Stimulated activated effector memory CD8-positive, alpha-beta T cell treated with anti-CD3 and anti-CD28 coated beads, Interleukin-12 subunit alpha, Interleukin-12 subunit beta, amount 100 ng/mL, for 72 hours (primary cell): Measurements from ENCODE around the gene MVP.
A peak's percentile ranks its signal among the peaks of the same experiment; 100 is the strongest.
"Not testable (repeated sequence)": the region's sequence is repeated elsewhere in the genome, so short reads cannot be mapped to it uniquely, and the experiment has no call there.

Experiments used
- ATAC-seq: fragments of 150-1000 bp; cut with Tn5 transposase; 2 replicates; pipeline ENCODE4 v1.10.0; 2021
- DNase-seq, 2 donors: peaks; one replicate each; pipeline ENCODE4 v3.0.0; 2021 to 2022; ENCODE audit warnings: low spot score in 2 of 2
- H3K27ac Mint-ChIP-seq: one replicate; pipeline ENCODE4 v1.8.0; 2022; ENCODE audit warnings: mild to moderate bottlenecking, mixed read lengths
- H3K36me3 Mint-ChIP-seq: one replicate; pipeline ENCODE4 v1.8.0; 2022; ENCODE audit warnings: mild to moderate bottlenecking, mixed read lengths
- H3K4me1 Mint-ChIP-seq: one replicate; pipeline ENCODE4 v1.8.0; 2022; ENCODE audit warnings: mixed read lengths
- H3K4me3 Mint-ChIP-seq: one replicate; pipeline ENCODE4 v1.8.0; 2022; ENCODE audit warnings: mild to moderate bottlenecking, mixed read lengths
- H3K9me3 Mint-ChIP-seq: one replicate; pipeline ENCODE4 v1.8.0; 2022; ENCODE audit warnings: mixed read lengths

MVP gene

DNA sequence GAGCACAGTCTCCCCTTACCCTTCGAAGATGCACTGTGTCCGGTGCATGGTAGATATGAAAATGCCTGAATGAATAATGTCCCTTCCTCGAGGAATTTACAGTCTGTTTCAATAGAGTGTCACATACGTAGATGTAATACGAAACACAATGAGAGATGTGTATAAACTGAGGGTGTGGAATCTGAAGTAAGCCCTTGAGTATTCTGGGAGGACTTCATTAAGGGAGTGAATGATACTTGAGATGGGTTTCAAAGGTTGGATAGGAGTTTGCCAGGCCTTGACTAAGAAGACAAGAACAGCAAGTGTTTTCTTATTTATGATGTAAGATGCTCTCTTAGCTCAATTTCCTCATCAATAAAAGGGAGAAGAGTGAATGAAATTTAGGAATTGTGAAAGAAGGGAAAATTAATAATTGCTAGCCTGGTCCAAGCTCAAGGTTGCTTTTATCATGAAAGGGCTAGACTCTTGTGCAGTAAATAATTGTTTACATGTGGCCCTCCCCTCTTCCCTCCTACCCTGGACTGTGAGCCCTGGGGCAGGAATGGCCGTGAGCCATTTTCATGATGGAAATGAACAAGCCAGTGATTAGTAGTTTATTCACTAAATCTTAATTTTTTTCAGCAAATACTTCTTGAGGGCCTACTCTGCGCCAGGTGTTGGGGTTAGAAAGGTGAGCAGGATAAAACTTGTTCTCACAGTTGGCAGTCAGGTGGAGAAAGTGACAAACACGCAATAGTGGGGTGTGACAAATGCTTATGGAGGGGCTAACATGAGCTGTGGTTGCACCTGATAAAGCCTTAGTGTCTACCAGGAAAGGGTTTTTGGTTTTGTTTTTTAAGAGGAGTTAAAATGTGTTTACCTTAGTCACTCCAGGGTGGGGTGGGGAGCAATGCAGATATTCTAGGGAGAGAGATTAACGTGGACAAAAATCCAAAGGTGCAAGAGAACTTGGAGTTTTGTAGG lies 28.1 kb upstream of the MVP start:
- peaks cover 36% of the 10 kb centered on the region for H3K4me1 Mint-ChIP-seq
- no peaks in the 10 kb centered on the region for H3K9me3 Mint-ChIP-seq
- ATAC-seq, result no peak
- H3K27ac Mint-ChIP-seq, result peak overlapping the region; percentile 91
- H3K36me3 Mint-ChIP-seq, result peaks cover 58% of the 10 kb centered on the region
- H3K4me3 Mint-ChIP-seq, result peak overlapping the region; percentile 92
- DNase-seq, result no peak

DNA sequence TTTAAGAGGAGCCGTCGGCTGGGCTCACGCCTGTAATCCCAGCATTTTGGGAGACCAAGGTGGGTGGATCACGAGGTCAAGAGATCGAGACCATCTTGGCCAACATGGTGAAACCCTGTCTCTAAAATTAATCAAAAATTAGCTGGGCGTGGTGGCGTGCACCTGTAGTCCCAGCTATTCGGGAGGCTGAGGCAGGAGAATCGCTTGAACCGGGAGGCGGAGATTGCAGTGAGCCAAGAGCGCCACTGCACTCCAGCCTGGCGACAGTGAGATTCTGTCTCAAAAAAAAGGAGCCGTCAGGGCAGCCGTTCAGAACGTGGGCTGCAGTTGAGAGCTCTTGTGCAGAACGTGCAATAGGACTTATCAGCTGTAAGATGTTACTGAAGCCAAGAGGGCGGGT lies 27.1 kb upstream of the MVP start:
- Mint-ChIP-seq H3K36me3 (peaks cover 68% of the 10 kb centered on the region), H3K4me3 (peak overlapping the region; percentile 92), H3K4me1 (peaks cover 36% of the 10 kb centered on the region), H3K27ac (peak overlapping the region; percentile 91)
- not testable (repeated sequence) for DNase-seq, ATAC-seq, H3K9me3 Mint-ChIP-seq

DNA sequence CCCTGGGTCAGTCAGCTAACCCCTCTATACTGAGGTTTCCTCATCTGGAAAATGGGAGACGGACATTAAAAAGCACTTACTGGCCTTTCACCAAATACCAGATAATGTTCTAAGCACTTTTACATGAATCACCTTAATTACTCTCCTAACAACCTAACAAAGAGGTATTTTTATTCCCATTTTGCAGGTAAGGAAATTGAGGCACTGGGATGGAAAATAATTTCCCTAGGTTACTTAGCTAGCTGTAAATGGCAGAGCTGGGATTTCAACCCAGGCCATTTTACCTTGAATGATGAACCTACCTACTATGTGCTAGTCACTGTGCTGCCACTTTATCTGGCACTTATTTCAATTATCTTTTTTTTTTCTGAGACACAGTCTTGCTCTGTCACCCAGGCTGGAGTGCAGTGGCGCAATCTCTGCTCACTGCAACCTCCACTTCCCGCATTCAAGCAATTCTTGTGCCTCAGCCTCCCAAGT lies 26.0 kb upstream of the MVP start:
- H3K36me3 Mint-ChIP-seq, result peaks cover 79% of the 10 kb centered on the region
- peaks cover 36% of the 10 kb centered on the region for H3K4me1 Mint-ChIP-seq
- ATAC-seq, result no peak
- peak overlapping the region; percentile 29 for H3K27ac Mint-ChIP-seq
- no peaks in the 10 kb centered on the region for H3K9me3 Mint-ChIP-seq
- no peak overlapping the region for H3K4me3 Mint-ChIP-seq
- no peak for DNase-seq

DNA sequence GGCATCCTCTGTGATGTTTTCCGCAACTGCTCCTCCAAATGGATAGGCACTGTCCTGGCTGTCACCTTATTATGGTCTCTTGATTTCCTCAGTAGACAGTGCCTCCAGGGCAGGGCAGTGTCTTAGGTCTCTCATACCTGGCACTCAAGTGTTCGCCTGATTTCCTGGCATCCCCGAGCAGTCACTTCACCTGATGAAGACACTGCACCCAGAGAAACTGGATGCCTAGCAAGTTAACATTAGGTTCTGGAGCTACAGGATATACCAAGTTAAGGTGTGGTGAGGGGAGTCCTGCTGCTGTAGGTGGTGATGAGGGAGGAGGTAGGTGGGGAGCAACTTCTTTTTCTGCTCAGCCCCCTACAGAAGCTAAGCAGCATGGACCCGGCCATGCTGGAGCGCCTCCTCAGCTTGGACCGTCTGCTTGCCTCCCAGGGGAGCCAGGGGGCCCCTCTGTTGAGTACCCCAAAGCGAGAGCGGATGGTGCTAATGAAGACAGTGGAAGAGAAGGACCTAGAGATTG lies 17.8 kb upstream of the MVP start:
- H3K4me3 Mint-ChIP-seq, result no peak overlapping the region

DNA sequence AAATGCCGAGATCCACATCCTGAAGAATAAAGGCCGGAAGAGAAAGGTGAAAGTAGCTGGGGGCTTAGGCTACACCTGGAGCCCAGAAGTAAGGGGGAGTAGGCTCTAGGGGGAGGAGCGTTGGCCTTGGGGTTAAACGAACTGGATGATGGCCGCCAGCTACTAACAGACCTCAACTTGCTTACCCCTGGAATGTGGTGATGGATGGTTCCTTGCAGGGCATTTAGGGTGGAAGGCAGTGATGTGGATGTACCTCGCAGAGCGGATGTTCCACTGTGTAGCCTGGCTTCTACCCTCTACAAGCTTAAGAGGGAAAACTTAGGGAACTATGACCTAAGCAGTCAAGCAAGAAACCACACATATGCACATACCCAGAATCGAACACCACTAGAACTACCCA lies 16.2 kb upstream of the MVP start:
- Mint-ChIP-seq H3K4me1 (peaks cover 45% of the 10 kb centered on the region), H3K4me3 (peak overlapping the region; percentile 97), H3K27ac (peak overlapping the region; percentile 100), H3K36me3 (peaks cover 92% of the 10 kb centered on the region), H3K9me3 (no peaks in the 10 kb centered on the region)
- ATAC-seq, result no peak
- DNase-seq, result no peak

More for the DNA sequence above, 17.8 kb upstream of the MVP start:
- peaks cover 92% of the 10 kb centered on the region for H3K36me3 Mint-ChIP-seq
- peaks cover 30% of the 10 kb centered on the region for H3K4me1 Mint-ChIP-seq
- no peaks in the 10 kb centered on the region for H3K9me3 Mint-ChIP-seq
- DNase-seq (no peak), ATAC-seq (no peak)
- peak overlapping the region; percentile 100 for H3K27ac Mint-ChIP-seq

DNA sequence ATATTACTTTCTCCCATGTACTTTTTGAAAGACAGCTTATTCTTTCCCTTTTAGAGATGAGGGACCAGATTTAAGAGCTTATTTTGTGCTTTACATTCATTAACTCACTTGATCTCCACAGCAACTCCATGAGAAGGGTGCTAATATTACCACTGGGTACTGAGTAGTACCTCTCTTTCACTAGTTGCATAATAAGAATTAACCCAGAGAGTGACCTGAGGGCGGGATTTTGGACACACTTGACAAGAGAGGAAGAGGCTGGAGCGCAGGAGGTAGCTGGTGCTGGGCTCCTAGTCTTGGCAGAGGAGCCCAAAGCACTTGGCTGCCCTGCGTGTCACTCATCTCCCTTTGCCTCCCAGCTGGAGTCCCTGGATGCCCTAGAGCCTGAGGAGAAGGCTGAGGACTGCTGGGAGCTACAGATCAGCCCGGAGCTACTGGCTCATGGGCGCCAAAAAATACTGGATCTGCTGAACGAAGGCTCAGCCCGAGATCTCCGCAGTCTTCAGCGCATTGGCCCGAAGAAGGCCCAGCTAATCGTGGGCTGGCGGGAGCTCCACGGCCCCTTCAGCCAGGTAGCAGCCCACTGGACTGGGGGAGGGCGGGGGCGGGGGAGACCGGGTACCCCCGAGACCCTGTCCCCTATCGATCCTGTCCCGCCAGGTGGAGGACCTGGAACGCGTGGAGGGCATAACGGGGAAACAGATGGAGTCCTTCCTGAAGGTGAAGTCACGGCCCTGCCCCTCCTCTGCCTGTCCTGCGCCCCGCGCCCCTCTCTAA lies 15.6 kb upstream of the MVP start:
- H3K9me3 Mint-ChIP-seq, result no peaks in the 10 kb centered on the region
- H3K36me3 Mint-ChIP-seq, result peaks cover 94% of the 10 kb centered on the region
- peak overlapping the region; percentile 97 for H3K4me3 Mint-ChIP-seq
- no peak for ATAC-seq
- H3K27ac Mint-ChIP-seq, result peak overlapping the region; percentile 100
- no peak for DNase-seq
- peaks cover 47% of the 10 kb centered on the region for H3K4me1 Mint-ChIP-seq

DNA sequence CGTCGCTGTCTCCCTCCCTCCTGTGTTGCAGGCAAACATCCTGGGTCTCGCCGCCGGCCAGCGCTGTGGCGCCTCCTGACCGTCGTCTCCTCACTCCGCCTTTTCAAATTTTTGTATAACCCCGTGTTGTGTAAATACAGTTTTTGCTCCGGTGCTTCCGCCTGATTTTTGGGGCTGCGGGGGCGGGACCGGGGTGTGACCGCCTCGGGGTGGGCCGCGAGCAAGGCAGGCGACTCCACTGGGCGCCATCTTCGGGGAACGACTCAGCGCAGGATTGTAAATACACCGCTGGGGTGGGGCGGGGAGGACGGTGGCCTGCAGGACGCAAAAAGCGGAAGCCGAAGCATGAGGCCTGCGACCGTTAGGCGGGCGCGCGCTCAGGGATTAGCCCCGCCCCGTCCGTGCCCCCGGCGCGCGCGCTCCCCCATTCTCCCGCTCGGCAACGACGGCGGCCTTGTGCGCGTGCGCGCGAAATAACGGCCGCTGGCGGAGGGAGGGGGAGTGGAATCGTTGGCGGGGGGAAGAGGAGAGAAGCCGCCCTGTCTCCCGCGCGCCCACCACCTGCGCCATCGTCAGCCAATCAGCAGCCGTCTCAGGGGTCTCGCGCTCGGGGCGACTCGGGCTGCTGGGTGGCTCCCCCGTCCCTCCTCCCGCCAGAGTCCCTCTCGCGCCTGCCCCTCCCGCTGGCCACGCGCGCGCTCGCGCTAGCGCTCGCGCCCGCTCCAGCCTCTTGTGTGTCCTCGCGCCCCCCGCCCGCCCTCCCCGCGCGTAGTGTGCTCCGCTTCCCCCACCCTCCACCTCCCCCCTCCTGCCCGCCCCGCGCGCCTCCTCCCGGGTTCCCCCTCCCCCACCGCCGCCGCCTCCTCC lies 14.8 kb upstream of the MVP start:
- peak; percentile 80 for ATAC-seq
- H3K9me3 Mint-ChIP-seq, result no peaks in the 10 kb centered on the region
- peak; percentile 97 to 98 for DNase-seq
- peaks cover 55% of the 10 kb centered on the region for H3K4me1 Mint-ChIP-seq
- H3K4me3 Mint-ChIP-seq, result peak overlapping the region; percentile 97
- peaks cover 94% of the 10 kb centered on the region for H3K36me3 Mint-ChIP-seq
- peak overlapping the region; percentile 100 for H3K27ac Mint-ChIP-seq

DNA sequence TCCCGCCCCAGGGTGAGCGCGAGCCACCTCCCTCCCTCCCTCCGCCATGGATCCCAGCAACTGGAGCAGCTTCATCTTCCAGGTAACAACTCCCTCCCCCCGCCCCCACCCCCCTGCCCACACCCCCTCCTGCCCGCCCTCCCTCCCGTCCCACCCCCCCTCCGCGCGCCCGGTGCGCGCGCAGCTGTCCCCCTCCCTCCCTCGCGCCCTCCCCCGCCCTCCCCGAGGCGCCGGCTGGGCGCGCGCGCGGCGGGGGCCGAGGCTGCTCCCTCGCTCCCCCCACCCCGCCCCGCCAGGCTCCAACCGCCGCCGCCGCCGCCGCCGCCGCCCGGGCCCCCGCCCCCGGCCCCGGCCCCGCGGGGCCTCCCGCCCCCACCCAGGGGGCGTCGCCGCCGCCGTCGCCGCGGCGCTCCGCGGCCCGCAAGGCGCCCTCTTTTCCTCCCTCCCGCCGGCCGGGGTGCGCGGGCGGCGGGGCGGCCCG lies 14.1 kb upstream of the MVP start, which contains the start of gene MAZ:
TSS of gene MAZ (plus strand) at position 431 of the 481 bp plus-strand sequence. CDS start 173 bp downstream, outside the sequence.
- H3K9me3 Mint-ChIP-seq, result no peaks in the 10 kb centered on the region
- DNase-seq (peak in 1 of 2 donors; percentile 51), ATAC-seq (no peak)
- H3K4me3 Mint-ChIP-seq, result peak within 1 kb of the TSS; percentile 97
- peaks cover 94% of the 10 kb centered on the region for H3K36me3 Mint-ChIP-seq
- peaks cover 62% of the 10 kb centered on the region for H3K4me1 Mint-ChIP-seq
- peak within 1 kb of the TSS; percentile 100 for H3K27ac Mint-ChIP-seq

DNA sequence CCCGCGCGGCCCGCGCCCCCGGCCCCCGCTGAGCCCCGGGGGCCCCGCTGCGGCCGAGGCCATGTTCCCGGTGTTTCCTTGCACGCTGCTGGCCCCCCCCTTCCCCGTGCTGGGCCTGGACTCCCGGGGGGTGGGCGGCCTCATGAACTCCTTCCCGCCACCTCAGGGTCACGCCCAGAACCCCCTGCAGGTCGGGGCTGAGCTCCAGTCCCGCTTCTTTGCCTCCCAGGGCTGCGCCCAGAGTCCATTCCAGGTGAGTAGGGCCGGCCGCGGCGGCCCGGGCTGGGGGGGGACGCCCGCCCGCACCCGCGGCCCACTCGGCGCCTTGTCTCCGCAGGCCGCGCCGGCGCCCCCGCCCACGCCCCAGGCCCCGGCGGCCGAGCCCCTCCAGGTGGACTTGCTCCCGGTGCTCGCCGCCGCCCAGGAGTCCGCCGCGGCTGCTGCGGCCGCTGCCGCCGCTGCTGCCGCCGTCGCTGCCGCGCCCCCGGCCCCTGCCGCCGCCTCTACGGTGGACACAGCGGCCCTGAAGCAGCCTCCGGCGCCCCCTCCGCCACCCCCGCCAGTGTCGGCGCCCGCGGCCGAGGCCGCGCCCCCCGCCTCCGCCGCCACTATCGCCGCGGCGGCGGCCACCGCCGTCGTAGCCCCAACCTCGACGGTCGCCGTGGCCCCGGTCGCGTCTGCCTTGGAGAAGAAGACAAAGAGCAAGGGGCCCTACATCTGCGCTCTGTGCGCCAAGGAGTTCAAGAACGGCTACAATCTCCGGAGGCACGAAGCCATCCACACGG lies 13.4 kb upstream of the MVP start:
- H3K9me3 Mint-ChIP-seq, result no peaks in the 10 kb centered on the region
- peaks cover 64% of the 10 kb centered on the region for H3K4me1 Mint-ChIP-seq
- ATAC-seq (no peak), DNase-seq (peak; percentile 23 to 79)
- H3K4me3 Mint-ChIP-seq, result peak overlapping the region; percentile 81
- peak overlapping the region; percentile 91 for H3K27ac Mint-ChIP-seq
- peaks cover 94% of the 10 kb centered on the region for H3K36me3 Mint-ChIP-seq

DNA sequence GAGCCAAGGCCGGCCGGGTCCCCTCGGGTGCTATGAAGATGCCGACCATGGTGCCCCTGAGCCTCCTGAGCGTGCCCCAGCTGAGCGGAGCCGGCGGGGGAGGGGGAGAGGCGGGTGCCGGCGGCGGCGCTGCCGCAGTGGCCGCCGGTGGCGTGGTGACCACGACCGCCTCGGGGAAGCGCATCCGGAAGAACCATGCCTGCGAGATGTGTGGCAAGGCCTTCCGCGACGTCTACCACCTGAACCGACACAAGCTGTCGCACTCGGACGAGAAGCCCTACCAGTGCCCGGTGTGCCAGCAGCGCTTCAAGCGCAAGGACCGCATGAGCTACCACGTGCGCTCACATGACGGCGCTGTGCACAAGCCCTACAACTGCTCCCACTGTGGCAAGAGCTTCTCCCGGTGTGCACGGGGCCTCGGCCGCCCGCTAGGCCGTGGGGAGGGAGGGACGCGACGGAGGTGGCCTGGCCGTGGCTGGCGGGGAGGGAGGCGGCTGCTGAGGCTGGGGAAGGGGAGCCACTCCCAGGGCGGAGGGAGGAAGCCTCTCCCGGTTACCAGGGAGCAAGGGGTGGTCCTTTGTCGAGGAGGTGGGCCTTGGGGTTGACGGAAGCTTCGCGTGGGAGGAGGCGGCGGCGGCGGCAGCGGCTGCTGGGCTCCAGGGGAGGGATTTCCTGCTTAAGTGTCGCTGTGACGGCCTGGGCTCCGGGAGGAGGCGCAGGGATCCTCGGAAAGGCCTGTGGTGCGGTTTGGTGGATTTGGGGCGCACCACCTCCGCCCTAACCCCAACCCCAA lies 12.6 kb upstream of the MVP start:
- H3K9me3 Mint-ChIP-seq, result no peaks in the 10 kb centered on the region
- peak overlapping the region; percentile 91 for H3K27ac Mint-ChIP-seq
- peak; percentile 58 for ATAC-seq
- peaks cover 71% of the 10 kb centered on the region for H3K4me1 Mint-ChIP-seq
- H3K4me3 Mint-ChIP-seq, result peak overlapping the region; percentile 81
- peaks cover 91% of the 10 kb centered on the region for H3K36me3 Mint-ChIP-seq
- DNase-seq, result peak; percentile 83 to 96

DNA sequence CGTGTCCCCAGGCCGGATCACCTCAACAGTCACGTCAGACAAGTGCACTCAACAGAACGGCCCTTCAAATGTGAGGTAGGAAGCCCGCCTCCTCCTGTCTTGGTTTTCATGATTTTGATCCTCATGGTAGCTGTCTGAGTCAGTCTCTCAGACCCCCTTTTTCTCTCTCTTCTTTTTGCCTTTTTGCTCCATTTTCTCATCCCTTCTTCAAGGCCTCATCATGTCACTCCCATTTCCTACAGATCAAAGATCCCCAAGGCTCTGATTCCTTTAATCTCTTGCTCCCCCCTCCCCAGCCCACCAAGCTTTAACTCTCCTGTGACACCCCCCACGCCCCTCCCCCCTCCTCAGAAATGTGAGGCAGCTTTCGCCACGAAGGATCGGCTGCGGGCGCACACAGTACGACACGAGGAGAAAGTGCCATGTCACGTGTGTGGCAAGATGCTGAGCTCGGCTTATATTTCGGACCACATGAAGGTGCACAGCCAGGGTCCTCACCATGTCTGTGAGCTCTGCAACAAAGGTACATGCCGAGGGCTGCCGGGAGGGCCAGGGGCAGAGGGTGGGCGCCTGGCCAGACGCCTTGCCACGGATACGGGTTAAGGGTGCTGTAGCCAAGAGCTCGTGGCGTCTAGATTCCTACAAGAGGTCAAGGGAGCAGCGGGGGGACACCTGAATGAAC lies 11.9 kb upstream of the MVP start:
- peak; percentile 36 for ATAC-seq
- peaks cover 75% of the 10 kb centered on the region for H3K4me1 Mint-ChIP-seq
- peak overlapping the region; percentile 91 for H3K27ac Mint-ChIP-seq
- H3K36me3 Mint-ChIP-seq, result peaks cover 84% of the 10 kb centered on the region
- DNase-seq, result peak; percentile 24 to 62
- peak overlapping the region; percentile 81 for H3K4me3 Mint-ChIP-seq
- H3K9me3 Mint-ChIP-seq, result no peaks in the 10 kb centered on the region

DNA sequence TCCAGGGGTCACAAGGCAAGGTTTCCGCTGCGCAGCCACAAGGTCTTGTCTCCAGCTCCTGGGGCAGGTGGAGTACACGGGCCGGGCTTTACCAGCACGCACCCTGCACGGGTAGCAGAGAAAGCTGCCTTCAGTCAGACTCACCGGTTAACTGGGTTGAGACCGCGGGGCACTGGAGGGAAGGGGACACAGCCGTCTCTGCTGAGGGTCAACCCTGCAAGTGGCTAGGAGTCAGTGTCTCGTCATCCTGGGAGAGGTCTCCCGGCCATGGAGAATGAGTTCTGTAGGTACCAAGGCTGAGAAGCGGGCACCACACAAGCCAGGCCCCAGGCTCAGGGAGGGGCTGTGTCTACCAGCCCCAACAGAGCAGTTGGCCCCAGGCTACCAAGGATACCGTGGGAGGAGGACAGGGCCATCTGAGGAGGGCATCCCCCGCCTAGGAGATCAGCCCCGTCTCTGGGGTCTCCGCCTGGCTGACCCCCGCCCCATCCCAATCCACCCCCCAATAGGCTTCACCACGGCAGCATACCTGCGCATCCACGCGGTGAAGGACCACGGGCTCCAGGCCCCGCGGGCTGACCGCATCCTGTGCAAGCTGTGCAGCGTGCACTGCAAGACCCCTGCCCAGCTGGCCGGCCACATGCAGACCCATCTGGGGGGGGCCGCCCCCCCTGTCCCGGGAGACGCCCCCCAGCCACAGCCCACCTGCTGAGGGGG lies 11.1 kb upstream of the MVP start:
- peak overlapping the region; percentile 81 for H3K4me3 Mint-ChIP-seq
- H3K9me3 Mint-ChIP-seq, result no peaks in the 10 kb centered on the region
- peaks cover 76% of the 10 kb centered on the region for H3K36me3 Mint-ChIP-seq
- DNase-seq (peak in 1 of 2 donors; percentile 68), ATAC-seq (no peak)
- H3K4me1 Mint-ChIP-seq, result peaks cover 72% of the 10 kb centered on the region
- peak overlapping the region; percentile 91 for H3K27ac Mint-ChIP-seq
